Measurements from ENCODE around the gene TADA2A.

- no peak for TF ChIP-seq POLR2A (IDR thresholded peaks at IDR 0.05; ENCODE audit: control extremely low read depth in 1 of 2, low read depth in 2 of 2, low read length in 2 of 2)
- TF ChIP-seq EP300 (IDR thresholded peaks at IDR 0.05; ENCODE audit: borderline replicate concordance in 1 of 2, low read depth in 2 of 2, low read length in 2 of 2): no peak
- TF ChIP-seq CTCF (IDR thresholded peaks at IDR 0.05; ENCODE audit: control extremely low read depth in 1 of 3, insufficient read depth in 1 of 3, low read depth in 1 of 3, low read length in 3 of 3): no peak
- TF ChIP-seq FOSL1 (IDR thresholded peaks at IDR 0.05; ENCODE audit: insufficient read depth, low read depth, low read length): no peak
- TF ChIP-seq CEBPB (IDR thresholded peaks at IDR 0.05; ENCODE audit: low read depth, low read length): no peak
- no peak for TF ChIP-seq MAFK (IDR thresholded peaks at IDR 0.05; ENCODE audit: low read depth, low read length)
Observed at GRCh38 chr17:37465069-37465616, 58.5 kb downstream of the TADA2A start.
